ENCODE measurements around the gene ACAN.

Gene ACAN

DNA sequence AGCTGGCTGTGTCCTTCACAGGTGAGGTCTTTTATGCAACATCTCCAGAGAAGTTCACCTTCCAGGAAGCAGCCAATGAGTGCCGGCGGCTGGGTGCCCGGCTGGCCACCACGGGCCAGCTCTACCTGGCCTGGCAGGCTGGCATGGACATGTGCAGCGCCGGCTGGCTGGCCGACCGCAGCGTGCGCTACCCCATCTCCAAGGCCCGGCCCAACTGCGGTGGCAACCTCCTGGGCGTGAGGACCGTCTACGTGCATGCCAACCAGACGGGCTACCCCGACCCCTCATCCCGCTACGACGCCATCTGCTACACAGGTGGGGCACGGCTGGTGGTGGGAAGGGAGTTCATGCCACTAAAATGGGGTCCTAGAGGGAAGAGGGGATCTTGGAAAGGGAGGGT is 40.1 kb downstream of the ACAN start:
- no peak for DNase-seq (ENCODE audit: low read depth, low spot score)

DNA sequence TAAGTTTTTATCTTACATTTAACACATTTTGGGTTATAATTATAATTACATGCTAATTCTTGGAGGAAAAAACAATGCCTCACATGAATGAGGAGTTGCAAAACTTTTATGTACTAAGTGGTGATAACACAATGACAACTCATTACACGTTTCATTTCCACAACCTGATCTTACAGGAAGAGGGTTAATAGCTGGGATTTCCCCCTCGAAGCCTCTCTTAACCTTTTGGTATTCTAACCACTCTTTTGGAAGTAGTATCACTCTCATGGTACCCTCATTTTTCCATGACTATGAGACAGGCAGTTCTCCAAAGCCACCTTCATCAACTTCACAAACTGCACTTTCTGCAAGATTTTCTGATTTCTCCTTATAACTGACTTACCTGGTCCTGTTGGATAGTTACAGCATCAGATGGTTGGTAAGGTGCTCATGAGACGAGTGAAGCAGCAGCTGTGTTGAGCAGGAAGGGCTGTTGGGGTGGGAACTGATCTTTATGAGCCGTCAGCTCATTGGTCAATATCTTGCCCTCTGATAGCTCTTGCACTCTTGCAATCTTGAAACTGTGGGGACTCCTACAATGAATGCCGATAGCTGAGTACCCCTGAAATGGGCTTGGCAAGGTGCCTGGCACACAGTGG is 41.6 kb downstream of the ACAN start:
- no peak for DNase-seq (ENCODE audit: low read depth, low spot score)

DNA sequence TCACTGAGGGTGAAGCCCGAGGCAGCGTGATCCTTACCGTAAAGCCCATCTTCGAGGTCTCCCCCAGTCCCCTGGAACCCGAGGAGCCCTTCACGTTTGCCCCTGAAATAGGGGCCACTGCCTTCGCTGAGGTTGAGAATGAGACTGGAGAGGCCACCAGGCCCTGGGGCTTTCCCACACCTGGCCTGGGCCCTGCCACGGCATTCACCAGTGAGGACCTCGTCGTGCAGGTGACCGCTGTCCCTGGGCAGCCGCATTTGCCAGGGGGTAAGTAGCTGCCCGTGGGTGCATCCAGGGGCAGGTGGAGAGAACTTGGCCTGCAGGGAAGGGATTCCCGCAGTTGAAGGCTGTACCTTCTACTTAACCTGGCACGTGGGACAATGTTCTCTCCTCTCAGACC is 42.4 kb downstream of the ACAN start:
- DNase-seq (ENCODE audit: low read depth, low spot score): no peak

DNA sequence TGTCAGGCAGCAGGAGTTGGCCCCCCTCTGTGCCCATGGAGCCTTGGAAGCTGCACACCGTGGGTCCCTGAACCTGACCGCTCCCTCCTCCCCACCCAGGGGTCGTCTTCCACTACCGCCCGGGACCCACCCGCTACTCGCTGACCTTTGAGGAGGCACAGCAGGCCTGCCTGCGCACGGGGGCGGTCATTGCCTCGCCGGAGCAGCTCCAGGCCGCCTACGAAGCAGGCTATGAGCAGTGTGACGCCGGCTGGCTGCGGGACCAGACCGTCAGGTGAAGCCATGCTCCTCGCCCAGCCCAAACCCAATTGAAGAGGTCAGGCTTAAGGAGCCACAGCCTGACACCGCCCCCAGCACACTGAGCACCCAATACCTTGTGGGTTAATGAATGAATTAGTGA is 43.9 kb downstream of the ACAN start:
- DNase-seq (ENCODE audit: low read depth, low spot score): no peak

DNA sequence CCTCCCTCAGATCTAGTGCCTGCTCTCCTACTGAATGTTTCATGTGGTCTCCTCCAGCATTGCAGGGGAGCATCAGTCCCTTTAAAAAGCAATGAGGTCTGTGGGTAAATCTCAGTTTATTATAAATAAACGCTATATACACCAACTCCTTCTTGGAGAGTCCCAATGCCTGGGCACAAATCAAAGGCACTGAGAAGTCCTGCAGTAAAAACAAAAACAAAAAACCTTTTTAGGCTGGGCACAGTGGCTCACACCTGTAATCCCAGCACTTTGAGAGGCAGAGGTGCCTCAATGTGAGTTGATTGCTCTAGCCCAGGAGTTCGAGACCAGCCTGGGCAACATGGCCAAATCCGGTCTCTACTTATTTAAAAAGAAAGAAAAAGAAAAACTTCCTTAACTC is 45.0 kb downstream of the ACAN start:
- DNase-seq (ENCODE audit: low read depth, low spot score): no peak

DNA sequence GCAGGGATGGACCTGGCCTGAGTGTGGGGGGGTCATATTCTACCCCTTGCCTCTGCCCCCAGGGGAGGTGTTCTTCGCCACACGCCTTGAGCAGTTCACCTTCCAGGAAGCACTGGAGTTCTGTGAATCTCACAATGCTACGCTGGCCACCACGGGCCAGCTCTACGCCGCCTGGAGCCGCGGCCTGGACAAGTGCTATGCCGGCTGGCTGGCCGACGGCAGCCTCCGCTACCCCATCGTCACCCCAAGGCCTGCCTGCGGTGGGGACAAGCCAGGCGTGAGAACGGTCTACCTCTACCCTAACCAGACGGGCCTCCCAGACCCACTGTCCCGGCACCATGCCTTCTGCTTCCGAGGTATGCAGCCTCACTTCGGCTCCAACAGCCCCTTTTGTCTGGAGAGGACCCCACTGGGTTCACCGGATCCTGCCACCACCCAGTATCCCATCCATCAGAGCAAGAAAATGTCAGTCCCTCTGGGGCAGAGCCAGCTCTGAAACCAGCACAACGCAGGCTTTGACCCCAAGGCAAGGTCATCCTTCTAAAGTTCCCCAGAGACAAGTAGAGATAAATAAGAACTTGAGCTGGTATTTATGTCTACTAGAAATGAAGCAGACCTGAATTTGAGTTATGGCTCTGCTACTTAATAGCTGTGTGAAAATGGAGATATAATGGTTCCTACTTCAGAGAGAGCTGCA is 46.3 kb downstream of the ACAN start:
- no peak for DNase-seq (ENCODE audit: low read depth, low spot score)

DNA sequence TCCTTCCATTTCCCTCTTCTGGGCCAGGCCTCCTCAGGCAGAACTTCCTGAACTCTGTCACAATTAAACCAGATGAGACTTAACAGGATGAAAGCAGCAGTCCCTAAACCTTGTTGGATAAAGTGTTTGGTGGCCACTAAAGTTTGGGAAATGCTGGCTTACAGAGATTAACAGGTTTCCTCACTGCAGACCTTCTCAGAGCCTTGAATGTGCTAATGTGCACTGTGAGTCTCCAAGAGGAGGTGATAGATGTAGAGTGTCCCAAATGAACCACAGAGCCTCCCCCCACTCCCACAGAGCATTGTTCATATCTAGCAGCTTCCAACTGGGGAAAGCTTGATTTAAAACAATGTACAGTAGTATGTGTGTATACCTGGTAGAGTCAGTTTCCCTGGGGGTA is 49.2 kb downstream of the ACAN start:
- DNase-seq (ENCODE audit: low read depth, low spot score): no peak

DNA sequence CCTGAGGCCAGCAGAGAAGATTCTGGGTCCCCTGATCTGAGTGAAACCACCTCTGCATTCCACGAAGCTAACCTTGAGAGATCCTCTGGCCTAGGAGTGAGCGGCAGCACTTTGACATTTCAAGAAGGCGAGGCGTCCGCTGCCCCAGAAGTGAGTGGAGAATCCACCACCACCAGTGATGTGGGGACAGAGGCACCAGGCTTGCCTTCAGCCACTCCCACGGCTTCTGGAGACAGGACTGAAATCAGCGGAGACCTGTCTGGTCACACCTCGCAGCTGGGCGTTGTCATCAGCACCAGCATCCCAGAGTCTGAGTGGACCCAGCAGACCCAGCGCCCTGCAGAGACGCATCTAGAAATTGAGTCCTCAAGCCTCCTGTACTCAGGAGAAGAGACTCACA is 55.7 kb downstream of the ACAN start:
- DNase-seq (ENCODE audit: low read depth, low spot score): no peak

DNA sequence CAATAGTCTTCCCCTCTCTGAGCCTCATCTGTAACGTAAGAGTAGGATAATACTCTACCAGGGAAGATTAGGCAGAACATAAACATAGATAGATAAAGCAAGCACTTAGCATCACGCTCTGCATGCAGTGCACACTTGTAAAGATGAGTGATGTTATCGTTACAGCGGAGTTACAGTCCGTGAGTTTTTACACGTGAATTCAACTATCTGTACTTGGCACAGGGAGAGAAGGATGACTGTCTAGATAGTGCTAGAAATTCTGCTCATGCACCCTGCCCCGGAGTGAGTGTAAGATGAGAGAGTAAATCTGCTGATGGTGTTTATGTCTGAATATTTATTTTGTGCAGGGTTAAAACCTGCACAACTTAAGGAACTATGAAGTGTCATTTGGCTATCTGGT is 56.3 kb downstream of the ACAN start:
- no peak for DNase-seq (ENCODE audit: low read depth, low spot score)

DNA sequence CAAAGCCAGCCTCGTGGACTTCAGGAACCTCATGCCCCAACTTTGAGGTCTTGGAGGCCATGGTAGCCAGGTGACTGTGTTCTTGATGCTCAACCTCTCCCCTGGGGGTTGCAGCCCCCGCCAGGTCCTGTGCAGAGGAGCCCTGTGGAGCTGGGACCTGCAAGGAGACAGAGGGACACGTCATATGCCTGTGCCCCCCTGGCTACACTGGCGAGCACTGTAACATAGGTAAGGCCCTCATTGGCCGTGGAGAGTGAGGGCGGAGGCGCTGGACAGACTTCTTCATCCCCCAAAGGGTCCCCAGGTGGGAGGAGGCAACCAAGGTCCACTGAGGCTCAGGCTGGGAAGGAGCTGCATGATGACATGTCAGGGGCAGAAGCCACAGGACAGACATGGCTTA is 57.0 kb downstream of the ACAN start:
- no peak for DNase-seq (ENCODE audit: low read depth, low spot score)

DNA sequence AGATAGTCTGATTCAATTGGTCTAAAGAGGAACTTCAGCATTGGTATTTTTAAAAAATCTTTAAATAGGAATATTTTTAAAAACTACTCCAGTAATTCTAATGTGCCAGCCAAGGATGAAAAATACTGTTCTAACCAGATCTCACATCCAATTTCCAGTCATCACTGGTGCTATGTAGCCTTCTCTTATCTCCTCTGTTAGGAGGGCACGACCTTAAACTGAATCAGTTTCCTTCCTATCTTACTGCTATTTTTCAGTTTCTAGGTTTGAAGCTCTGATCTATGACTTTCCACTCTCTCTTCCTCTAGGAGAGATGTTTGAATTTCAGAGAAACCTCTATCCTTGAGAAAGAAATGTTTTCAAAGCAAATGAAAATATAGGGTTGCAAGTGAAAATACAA is 60.2 kb downstream of the ACAN start:
- DNase-seq (ENCODE audit: low read depth, low spot score): no peak

DNA sequence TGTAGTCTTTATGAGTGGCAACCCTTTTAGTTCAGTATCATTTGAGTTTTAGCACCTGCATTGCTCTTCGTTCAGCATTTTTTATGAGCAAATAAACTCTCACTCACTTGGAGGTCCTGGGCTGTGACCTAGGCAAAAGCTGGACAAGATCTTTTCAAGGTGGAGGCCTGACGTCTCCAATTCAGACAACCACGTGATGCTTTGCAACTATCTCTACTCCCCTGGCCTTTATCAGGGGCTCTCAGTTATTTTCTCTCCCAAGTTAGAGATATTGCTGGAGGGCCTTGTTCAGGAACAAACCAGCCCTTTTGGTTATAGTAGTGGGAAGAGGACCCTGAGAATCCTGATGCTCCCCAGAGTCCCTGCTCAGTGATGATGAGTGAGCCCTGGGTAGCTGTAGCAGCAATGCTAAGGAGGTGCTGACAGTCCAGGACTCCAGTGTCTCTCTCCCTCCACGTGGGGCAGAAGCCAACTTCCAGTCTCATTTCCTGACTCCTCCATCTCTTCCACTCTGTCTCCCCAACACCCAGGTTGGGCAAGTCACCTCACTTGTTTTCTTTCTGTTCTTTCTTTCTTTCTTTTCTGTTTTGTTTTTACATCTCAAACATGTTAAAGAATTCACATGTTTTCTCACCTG is 61.7 kb downstream of the ACAN start:
- DNase-seq (ENCODE audit: low read depth, low spot score): no peak

DNA sequence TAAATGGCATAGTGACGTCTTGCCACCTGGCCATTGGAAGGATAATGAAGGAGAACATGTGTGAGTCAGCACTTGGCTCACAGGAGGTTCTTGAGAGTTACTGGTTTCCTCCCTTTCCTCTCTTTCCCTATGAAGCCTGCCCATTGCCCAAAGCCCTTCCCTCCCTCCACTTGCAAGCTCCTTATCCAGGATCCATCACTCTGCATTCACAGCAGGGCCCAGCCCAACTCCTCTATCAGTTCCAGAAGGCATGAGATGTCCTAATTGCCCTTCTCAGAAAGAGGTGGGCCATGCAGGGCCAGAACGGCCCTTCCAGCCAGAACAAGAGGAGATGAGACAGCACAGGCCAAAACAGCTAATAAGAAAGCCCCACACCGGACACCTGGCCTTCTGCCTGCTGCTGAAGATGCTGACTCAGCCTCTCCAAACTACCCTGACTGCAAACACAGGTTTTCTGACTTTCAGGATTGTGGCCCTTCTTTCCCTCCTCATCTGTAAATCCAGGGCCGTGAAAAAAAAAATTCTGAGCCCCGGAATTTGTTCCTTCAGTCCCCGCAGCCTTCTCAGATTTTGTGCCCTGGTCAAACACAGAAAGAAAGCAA is 62.4 kb downstream of the ACAN start:
- no peak for DNase-seq (ENCODE audit: low read depth, low spot score)

DNA sequence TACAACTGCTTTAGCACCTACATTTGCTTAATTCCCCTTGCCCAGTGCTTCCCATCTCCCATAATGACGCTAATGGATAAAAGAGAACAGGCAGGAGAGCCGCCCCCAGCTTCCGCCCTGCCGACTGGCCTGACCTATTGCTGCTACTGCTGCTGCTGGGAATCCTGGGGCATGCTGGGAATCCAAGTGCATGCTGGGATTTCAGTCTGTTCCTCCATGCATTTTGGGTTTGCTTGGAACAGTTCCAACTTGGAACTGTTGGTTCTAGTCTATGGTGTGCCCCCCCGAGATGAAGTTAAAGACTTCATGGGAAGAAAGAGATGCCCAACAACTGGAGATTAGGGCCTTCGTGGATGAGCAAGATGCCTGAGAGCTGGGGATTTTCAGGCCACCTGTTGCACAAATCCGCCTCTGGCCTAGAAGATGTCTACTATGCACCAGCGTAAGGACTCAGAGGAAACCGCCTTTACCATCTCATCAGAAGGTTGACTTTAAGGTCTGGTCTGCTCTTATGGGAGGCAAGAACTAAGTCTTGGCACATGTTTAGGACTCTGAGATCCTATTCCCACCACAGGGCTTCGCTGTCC is 63.2 kb downstream of the ACAN start:
- DNase-seq (ENCODE audit: low read depth, low spot score): no peak

DNA sequence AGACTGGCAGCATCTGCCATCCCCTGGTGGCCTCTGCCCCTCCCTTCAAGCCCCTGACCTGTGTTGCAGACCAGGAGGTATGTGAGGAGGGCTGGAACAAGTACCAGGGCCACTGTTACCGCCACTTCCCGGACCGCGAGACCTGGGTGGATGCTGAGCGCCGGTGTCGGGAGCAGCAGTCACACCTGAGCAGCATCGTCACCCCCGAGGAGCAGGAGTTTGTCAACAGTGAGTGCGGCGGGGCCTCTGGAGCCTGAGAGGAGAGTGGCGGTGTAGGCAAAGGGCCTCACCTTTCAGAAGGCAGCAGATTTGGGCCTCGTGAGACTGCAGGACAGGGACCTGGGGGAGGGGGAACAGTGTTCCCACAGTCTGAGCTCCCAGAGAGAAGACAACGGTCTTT is 68.1 kb downstream of the ACAN start:
- no peak for DNase-seq (ENCODE audit: low read depth, low spot score)

DNA sequence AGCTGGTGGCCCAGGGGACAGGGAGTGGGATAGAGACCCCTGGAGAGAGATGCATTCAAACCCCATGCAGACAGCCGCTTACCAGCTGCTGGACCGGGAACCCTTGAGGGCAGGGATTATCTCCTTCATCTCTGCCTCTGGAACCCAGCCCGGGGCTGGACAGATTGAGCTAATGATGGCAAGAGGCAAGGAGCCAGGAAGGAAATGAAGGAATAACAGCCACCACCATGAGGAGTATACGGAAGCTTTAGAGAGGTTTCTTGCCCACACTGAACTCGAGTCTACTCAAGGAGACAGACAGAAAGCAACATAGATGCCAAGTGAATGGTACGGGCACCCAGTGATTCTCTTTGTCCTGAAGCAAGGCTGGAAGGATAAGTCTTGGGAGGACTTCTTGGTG is 68.9 kb downstream of the ACAN start:
- no peak for DNase-seq (ENCODE audit: low read depth, low spot score)

DNA sequence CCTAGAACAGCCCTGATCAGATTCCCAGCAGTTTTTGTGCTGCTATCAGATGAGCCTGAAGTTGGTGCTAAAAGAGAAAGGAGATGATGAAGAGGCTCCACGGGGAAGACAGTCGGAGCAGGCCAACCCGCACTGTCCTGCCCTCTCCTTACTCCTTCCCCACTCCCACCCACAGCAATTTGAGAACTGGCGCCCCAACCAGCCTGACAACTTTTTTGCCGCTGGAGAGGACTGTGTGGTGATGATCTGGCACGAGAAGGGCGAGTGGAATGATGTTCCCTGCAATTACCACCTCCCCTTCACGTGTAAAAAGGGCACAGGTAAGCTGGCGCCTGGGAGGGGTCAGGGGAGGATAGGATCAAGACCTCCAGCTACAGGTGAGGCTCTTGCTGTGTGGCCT is 69.5 kb downstream of the ACAN start:
- no peak for DNase-seq (ENCODE audit: low read depth, low spot score)

DNA sequence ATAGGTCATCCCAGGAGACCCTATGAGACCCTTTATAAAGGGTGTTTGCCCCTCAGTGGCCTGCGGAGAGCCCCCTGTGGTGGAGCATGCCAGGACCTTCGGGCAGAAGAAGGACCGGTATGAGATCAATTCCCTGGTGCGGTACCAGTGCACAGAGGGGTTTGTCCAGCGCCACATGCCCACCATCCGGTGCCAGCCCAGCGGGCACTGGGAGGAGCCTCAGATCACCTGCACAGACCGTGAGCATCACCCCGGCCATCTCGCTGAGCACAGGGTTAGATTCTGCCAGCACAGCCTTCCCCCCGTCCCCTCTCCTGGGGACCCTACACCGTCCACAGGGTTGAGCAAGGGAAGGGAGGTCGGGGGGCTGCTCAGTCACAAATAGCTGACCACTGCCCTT is 70.5 kb downstream of the ACAN start:
- DNase-seq (ENCODE audit: low read depth, low spot score): no peak

DNA sequence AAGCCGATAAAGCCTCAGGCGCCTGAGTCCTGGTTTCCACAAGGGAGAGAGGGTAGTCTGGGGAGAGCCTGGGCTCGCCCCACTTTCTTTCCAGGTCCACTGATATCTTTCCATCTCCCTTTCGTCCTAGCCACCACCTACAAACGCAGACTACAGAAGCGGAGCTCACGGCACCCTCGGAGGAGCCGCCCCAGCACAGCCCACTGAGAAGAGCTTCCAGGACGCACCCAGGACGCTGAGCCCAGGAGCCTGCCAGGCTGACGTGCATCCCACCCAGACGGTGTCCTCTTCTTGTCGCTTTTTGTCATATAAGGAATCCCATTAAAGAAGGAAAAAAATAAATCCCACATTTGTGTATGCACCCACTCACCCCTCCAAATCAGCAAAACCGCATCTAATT is 71.0 kb downstream of the ACAN start:
- no peak for DNase-seq (ENCODE audit: low read depth, low spot score)

DNA sequence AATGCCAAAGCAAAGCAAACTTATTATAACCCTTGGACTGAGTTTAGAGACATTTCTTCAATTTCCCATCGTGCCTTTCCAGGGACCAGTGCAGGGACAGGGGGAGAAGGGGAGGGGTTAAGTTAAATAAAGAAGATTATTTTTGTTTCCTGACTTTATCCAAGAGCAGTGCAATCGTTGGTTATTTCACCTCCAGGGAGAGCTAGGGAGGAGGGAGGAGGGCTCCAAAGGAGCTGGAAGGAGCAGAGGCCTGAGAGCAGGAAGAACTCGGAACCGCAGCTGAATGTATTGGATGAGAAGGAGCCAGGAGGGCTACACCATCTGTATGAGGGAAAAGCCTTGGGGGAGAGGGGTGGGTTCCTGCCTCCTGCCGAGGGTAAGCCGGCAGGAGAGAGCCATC is 71.4 kb downstream of the ACAN start:
- no peak for DNase-seq (ENCODE audit: low read depth, low spot score)

DNA sequence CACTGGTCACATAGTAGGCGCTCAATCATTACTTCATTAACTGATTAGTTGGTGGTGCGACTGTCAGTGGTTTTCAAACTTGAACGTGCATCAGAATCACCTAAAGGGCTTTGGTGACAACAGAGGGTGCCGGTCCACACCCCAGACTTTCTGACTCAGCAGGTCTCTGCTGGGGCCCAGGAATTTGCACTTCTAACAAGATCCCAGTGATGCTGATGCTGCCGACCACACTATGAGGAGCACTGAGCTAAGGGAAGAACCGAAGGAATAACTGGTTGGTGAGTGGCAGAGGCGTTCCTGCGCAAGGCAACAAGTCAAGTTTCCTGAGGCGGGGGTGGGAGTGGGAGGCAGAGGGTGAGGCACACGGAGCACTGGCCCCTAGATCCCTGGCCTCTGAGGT is 73.3 kb downstream of the ACAN start:
- no peak for DNase-seq (ENCODE audit: low read depth, low spot score)

DNA sequence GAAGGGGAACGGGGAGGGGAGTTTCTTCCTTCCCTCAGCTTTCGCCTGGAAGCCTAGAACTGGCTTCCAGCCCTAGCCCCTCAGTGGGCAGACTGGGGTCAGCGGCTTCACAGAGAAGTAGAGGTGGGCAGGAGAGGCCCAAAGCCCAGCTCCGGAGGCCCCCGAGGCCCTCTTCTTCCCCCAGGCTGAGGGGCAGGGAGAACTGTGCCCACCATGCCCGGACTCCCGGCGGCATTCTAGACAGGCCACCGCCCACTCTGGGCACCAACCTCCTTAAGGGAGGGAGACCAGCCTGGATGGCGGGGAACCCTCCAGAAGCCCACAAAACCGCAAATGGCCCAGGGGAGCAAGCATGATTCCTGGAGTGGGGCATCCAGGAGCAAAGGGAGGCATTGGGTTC is 74.2 kb downstream of the ACAN start:
- no peak for DNase-seq (ENCODE audit: low read depth, low spot score)

DNA sequence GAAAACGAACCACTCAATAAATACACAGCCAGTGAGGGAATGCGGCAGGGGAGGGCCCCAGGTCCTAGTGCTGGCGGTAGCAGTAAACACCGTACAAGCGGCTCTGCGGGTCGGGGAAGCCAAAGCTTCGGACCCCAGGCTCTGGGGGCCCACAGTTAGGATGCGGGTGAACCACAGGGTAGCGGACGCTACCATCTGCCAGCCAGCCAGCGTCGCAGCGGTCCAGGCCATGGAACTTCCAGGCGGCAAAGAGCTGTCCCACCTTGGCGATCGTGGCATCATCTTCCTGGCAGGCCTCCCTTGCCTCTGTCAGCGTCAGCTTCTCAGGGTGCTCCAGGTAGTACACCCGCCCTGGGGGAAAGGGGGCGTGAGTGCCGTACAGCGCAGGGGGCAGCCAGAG is 74.7 kb downstream of the ACAN start:
- no peak for DNase-seq (ENCODE audit: low read depth, low spot score)

All from brain pericyte (primary cell).